Adrenal gland (tissue), 19 donors: ENCODE results near the gene EPOP. TPM values are rescaled to one million over a fixed set of nuclear protein-coding genes. Genes with fewer than 3 reads are reported as not detected.

Experiments used
- DNase-seq, 7 donors: peaks; one replicate each; pipeline ENCODE4 v3.0.0-alpha.2; 2019 to 2020
- H3K27ac ChIP-seq, 5 donors: fragments of 200-600 bp; sonication (generic) in 4 of 5; 1 replicate in 3 of 5; 2 replicates in 2 of 5; pipeline versions ENCODE4 v1.5.1 to v1.8.0; 2016 to 2020; ENCODE audit warnings: mild to moderate bottlenecking in 1 of 5
- H3K27me3 ChIP-seq: fragments of 200-600 bp; 2 replicates; pipeline ENCODE4 v1.8.0; 2021
- H3K36me3 ChIP-seq, 2 donors: fragments of 200-600 bp; replicated peaks in 1 of 2; 1 replicate in 1 of 2; 2 replicates in 1 of 2; pipeline versions ENCODE4 v1.5.1 to v1.8.0; 2018 to 2022
- H3K4me1 ChIP-seq, 2 donors: fragments of 200-600 bp; replicated peaks in 1 of 2; 1 replicate in 1 of 2; 2 replicates in 1 of 2; pipeline versions ENCODE4 v1.5.1 to v1.8.0; 2018 to 2021
- H3K4me3 ChIP-seq, 4 donors: fragments of 200-600 bp; sonication (generic) in 3 of 4; one replicate each; pipeline ENCODE4 v1.5.1; 2016 to 2018
- H3K9me3 ChIP-seq, 3 donors: fragments of 200-600 bp; sonication (generic) in 1 of 3; replicated peaks in 1 of 3; 1 replicate in 2 of 3; 2 replicates in 1 of 3; pipeline versions ENCODE4 v1.5.1 to v1.8.0; 2016 to 2021
- CTCF ChIP-seq, 6 experiments: fragments of 450-650 bp in 4 of 6; fragments of 200-600 bp in 2 of 6; sonication (generic) in 1 of 6; IDR thresholded peaks; 1 replicate in 5 of 6; 2 replicates in 1 of 6; pipeline versions ENCODE4 v1.5.1 to v1.8.0; 2016 to 2021; ENCODE audit warnings: antibody characterized with exemption in 6 of 6, mild to moderate bottlenecking in 2 of 6, moderate library complexity in 1 of 6
- POLR2A ChIP-seq, 2 donors: fragments of 450-650 bp; IDR thresholded peaks; one replicate each; pipeline ENCODE4 v1.6.1; 2017; ENCODE audit warnings: antibody characterized with exemption in 2 of 2, mild to moderate bottlenecking in 2 of 2, moderate library complexity in 1 of 2
- WGBS, 4 donors: extraction: QIAGEN DNeasy Blood & Tissue Kit in 2 of 4; methylation state at CpG; one replicate each; pipeline versions ENCODE4 v1.1.5 to v1.1.7; 2013 to 2017; 5-methylcytosine and 5-hydroxymethylcytosine counted together
- intact Hi-C, 2 donors: fragments of 100-400 bp; cut with DNase I; formaldehyde crosslinking; loops; one replicate each; pipeline versions ENCODE4 v1.14.1 to v1.15.0; 2022 to 2023
- long read RNA-seq, 10 donors: library from polyadenylated mRNA in 3 of 10; unstranded in 2 of 10; stranded (forward) in 1 of 10; transcript quantifications; one replicate each; pipeline ENCODE4 v2.0.0 and lab custom pipeline, GENCODE V29; 2021 to 2026
- polyA plus RNA-seq, 3 donors: library from polyadenylated mRNA; stranded (reverse); fragments of 200-250 nt in 2 of 3; fragments of 350-450 nt in 1 of 3; fragmentation: Illumina TruSeq in 1 of 3; extraction: RNeasy Lipid Tissue Mini Kit (QIAGEN cat#74804) in 1 of 3; gene quantifications; one replicate each; pipeline ENCODE4 v1.2.3, GENCODE V29; 2013 to 2014
- total RNA-seq, 9 donors: library from RNA; depleted of rRNA in 4 of 9; stranded (reverse); fragments of >200 nt in 4 of 9; fragments of 120-200 nt in 1 of 9; fragmentation: NEBNext Ultra II Directional in 1 of 9; extraction: Animal tissue kit (Norgen Biotek cat#: 25700) in 1 of 9; gene quantifications; one replicate each; pipeline versions ENCODE4 v1.1.0 to v1.2.4, GENCODE V29; 2013 to 2023
- donor health status: healthy with polysubstance abuse.
- donor health status: Bipolar disorder and iron deficiency.
- donor health status: DM: yes; HTN: yes; CAD: no.
- donor health status: DM: no; HTN: no; CAD: no.
- donor health status: DM: no; HTN: no; CAD: no.
- donor health status: DM: yes; HTN: yes; CAD: no.

EPOP gene
- total RNA-seq = 1 to 10 TPM in 8 of 9 donors, under 1 TPM in 1; 0.06 to 9.4 (median 3.7) TPM
- polyA plus RNA-seq = 1 to 10 TPM in 2 of 3 donors, under 1 TPM in 1; 0.97 to 2.9 (median 2.7) TPM
- long read RNA-seq, donor 1 = 0 reads
- long read RNA-seq, donor 2 = 0 reads
- long read RNA-seq, donor 3 = 0 reads
- long read RNA-seq, donor 4 = 0 reads
- long read RNA-seq, donor 5, transcript EPOP-201 (1 exons, 3,719 nt) = major isoform, 14 of 14 reads
- long read RNA-seq, donor 5, partial matches to known transcripts = 0 of 14 reads
- long read RNA-seq, donor 5, other reads (novel, unspliced or antisense) = 0 of 14 reads
- long read RNA-seq, donor 6 = 0 reads
- long read RNA-seq, donor 7 = 0 reads
- long read RNA-seq, donor 8 = 0 reads
- long read RNA-seq, donor 9 = 0 reads
- long read RNA-seq, donor 10 = 0 reads

DNA sequence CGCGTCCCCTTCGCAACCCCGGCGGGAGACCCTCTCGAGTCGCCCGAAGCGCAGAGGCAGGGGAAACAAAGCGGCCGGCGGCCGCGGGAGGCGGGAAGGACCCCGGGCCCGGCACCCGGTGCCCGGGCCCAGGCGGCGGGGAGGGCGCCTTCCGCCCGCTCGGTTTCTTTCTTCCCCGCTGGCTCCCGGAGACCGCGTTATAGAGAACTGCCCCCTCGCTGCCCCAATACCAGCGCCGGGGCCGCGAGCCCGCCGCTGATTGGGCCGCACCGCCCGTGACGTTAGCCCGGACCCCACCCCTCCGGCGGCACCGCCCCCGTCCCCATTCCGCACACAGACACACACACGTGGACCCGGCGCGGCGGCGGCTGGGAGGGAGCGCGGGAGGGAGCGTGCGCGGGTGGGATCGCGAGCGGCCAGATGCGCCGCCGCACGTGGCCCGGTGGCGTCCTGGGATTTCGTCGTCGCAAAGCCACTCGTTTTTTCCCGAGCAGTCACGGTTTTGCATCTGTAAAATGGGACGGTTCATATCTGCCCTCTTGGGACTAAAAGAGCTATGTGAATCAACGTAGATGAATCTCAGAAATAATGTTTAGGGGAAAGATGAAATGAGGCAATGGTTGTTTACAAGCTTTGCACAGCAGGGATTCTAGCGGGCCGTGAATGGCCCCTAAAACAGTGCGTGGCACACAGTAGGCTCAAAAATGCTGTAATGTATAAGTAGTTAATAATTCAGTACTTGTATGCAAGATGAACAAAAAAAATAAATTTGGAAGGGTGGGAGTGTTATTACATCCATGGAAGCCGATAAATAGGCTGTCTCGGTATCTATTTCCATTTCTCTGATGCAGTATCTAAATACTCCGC lies at the start of gene EPOP:
Gene EPOP (minus strand): TSS at position 209 of the 867 bp plus-strand sequence. CDS start 462 bp downstream, outside the sequence.
- Histone ChIP-seq H3K4me1 (peaks cover 11 to 23% of the 10 kb centered on the region in 2 donors), H3K4me3 (peak within 1 kb of the TSS in 2 of 4 donors; percentile 47 to 61), H3K27ac (peak within 1 kb of the TSS in 1 of 5 donors; percentile 36), H3K36me3 (no peaks in the 10 kb centered on the region), H3K9me3 (no peaks in the 10 kb centered on the region), H3K27me3 (peaks cover 4% of the 10 kb centered on the region)
- TF ChIP-seq CTCF (IDR thresholded peaks at IDR 0.05) (no peak), POLR2A (IDR thresholded peaks at IDR 0.05) (peak in 1 of 2 donors; percentile 79)
- WGBS, 4 donors = 3 to 16% (median 5%) methylated on average over 14 to 78 of the region's 80 CpGs
- intact Hi-C loops = loop anchor here (5.0 kb wide), 1 partner anchor 62 kb away; no protein-coding TSS in a partner anchor
- DNase-seq = peak; percentile 90 to 94 (median 91)

DNA sequence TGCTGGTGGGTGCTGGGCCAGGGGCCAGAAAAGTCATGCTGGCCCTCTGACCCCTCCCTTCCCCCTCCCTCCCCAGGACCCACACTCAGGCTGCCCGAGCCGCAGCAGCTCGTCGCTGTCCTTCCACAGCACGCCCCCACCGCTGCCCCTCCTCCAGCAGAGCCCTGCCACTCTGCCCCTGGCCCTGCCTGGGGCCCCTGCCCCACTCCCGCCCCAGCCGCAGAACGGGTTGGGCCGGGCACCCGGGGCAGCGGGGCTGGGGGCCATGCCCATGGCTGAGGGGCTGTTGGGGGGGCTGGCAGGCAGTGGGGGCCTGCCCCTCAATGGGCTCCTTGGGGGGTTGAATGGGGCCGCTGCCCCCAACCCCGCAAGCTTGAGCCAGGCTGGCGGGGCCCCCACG lies 47.0 kb upstream of the EPOP start:
- Histone ChIP-seq H3K36me3 (peaks cover 0 to 51% of the 10 kb centered on the region in 2 donors), H3K4me3 (no peak overlapping the region), H3K27me3 (no peaks in the 10 kb centered on the region), H3K4me1 (peaks cover 13 to 15% of the 10 kb centered on the region in 2 donors), H3K9me3 (no peaks in the 10 kb centered on the region), H3K27ac (no peak overlapping the region)
- intact Hi-C loops = no loop called here
- DNase-seq = no peak
- WGBS, 4 donors = 88 to 100% (median 91%) methylated on average over 1 to 16 of the region's 16 CpGs
- TF ChIP-seq POLR2A (IDR thresholded peaks at IDR 0.05) (no peak), CTCF (IDR thresholded peaks at IDR 0.05) (no peak)

- intact Hi-C loops = no loop called here
- no peak overlapping the region for H3K4me3 ChIP-seq
- H3K36me3 ChIP-seq = peaks cover 0 to 60% of the 10 kb centered on the region in 2 donors
- no peak for TF ChIP-seq POLR2A (IDR thresholded peaks at IDR 0.05)
- TF ChIP-seq CTCF (IDR thresholded peaks at IDR 0.05) = no peak
- WGBS, 4 donors = 86 to 96% (median 88%) methylated on average over 6 of the region's 6 CpGs
- H3K9me3 ChIP-seq = no peaks in the 10 kb centered on the region
- no peaks in the 10 kb centered on the region for H3K27me3 ChIP-seq
- H3K4me1 ChIP-seq = peaks cover 13 to 15% of the 10 kb centered on the region in 2 donors
- DNase-seq = no peak
- H3K27ac ChIP-seq = no peak overlapping the region
Observed at GRCh38 chr17:38720941-38721340, 46.2 kb upstream of the EPOP start.
